Neural cell (in vitro differentiated cells): ENCODE data around the gene SLC10A7. TPM values are rescaled to one million over a fixed set of nuclear protein-coding genes. Genes with fewer than 3 reads are reported as not detected.

Source experiments
- H2AFZ ChIP-seq: fragments of 200-600, 300-800 bp; sonication (generic), shearing (Covaris generic); 2 replicates; pipeline ENCODE4 v1.6.0; 2014; ENCODE audit warnings: low read depth, mild to moderate bottlenecking, antibody characterized with exemption, low read length, moderate library complexity
- H3F3A ChIP-seq: fragments of 200-600 bp; shearing (Covaris generic); 2 replicates; pipeline ENCODE4 v1.6.1; 2016; ENCODE audit warnings: mild to moderate bottlenecking, moderate library complexity, mixed read lengths, antibody characterized with exemption, low read length; ENCODE audit not compliant: insufficient read depth, poor library complexity, severe bottlenecking
- H3K27ac ChIP-seq: fragments of 200-600, 300-800 bp; sonication (generic), shearing (Covaris generic); 2 replicates; pipeline ENCODE4 v1.5.1; 2014; ENCODE audit warnings: mild to moderate bottlenecking, low read length, moderate library complexity
- H3K27me3 ChIP-seq: fragments of 300-800, 200-600 bp; sonication (generic), shearing (Covaris generic); 2 replicates; pipeline ENCODE4 v1.6.0; 2014; ENCODE audit warnings: mild to moderate bottlenecking, low read depth, low read length, moderate library complexity; ENCODE audit not compliant: insufficient read depth
- H3K36me3 ChIP-seq: fragments of 300-800, 200-600 bp; sonication (generic), shearing (Covaris generic); 2 replicates; pipeline ENCODE4 v1.5.1; 2014; ENCODE audit warnings: mild to moderate bottlenecking, antibody characterized with exemption, low read length, moderate library complexity; ENCODE audit not compliant: insufficient read depth
- H3K4me2 ChIP-seq: fragments of 300-800, 200-600 bp; sonication (generic), shearing (Covaris generic); 2 replicates; pipeline ENCODE4 v1.6.0; 2014; ENCODE audit warnings: mild to moderate bottlenecking, low read length
- H3K4me3 ChIP-seq: fragments of 300-800, 200-600 bp; sonication (generic), shearing (Covaris generic); 2 replicates; pipeline ENCODE4 v1.5.1; 2014; ENCODE audit warnings: mild to moderate bottlenecking, low read length, moderate library complexity
- H3K79me2 ChIP-seq: fragments of 200-600 bp; shearing (Covaris generic); replicated peaks from 2 replicates; pipeline ENCODE4 v1.6.0; 2014; ENCODE audit warnings: mild to moderate bottlenecking, low read length, moderate library complexity; ENCODE audit not compliant: insufficient read depth
- H3K9ac ChIP-seq: fragments of 300-800, 200-600 bp; sonication (generic), shearing (Covaris generic); 2 replicates; pipeline ENCODE4 v1.6.1; 2016; ENCODE audit warnings: mild to moderate bottlenecking, low read length, mixed read lengths
- H3K9me2 ChIP-seq: fragments of 200-600 bp; shearing (Covaris generic); 2 replicates; pipeline ENCODE4 v1.6.1; 2016; ENCODE audit warnings: mild to moderate bottlenecking, low read length, mixed read lengths; ENCODE audit not compliant: insufficient read depth
- H3K9me3 ChIP-seq: fragments of 200-600, 300-800 bp; sonication (generic), shearing (Covaris generic); 2 replicates; pipeline ENCODE4 v1.6.1; 2016; ENCODE audit warnings: mild to moderate bottlenecking, mixed run types, low read length, moderate library complexity, mixed read lengths
- H4K20me1 ChIP-seq: fragments of 200-600 bp; shearing (Covaris generic); 2 replicates; pipeline ENCODE4 v1.6.1; 2016; ENCODE audit warnings: mild to moderate bottlenecking, mixed run types; ENCODE audit not compliant: insufficient read depth
- CTCF ChIP-seq: fragments of 450-650 bp; IDR thresholded peaks from 2 replicates; pipeline ENCODE4 v1.5.1; 2014; ENCODE audit warnings: antibody characterized with exemption, mild to moderate bottlenecking, moderate library complexity; ENCODE audit not compliant: poor library complexity, severe bottlenecking
- EP300 ChIP-seq: fragments of 450-650 bp; conservative IDR thresholded peaks from 2 replicates; pipeline ENCODE4 v1.6.1; 2014; ENCODE audit warnings: antibody characterized with exemption, mild to moderate bottlenecking, moderate library complexity; ENCODE audit not compliant: poor library complexity, severe bottlenecking
- EZH2 ChIP-seq: fragments of 200-600, 300-800 bp; shearing (Covaris generic), sonication (generic); IDR thresholded peaks from 2 replicates; pipeline ENCODE4 v1.6.1; 2014; ENCODE audit warnings: antibody characterized with exemption, low read length, borderline replicate concordance, mild to moderate bottlenecking; ENCODE audit not compliant: insufficient read depth, poor library complexity, severe bottlenecking
- MXI1 ChIP-seq: fragments of 450-650 bp; conservative IDR thresholded peaks from 2 replicates; pipeline ENCODE4 v1.6.1; 2014; ENCODE audit warnings: antibody characterized with exemption, mild to moderate bottlenecking; ENCODE audit not compliant: poor library complexity, severe bottlenecking
- POLR2AphosphoS5 ChIP-seq: IDR thresholded peaks from 2 replicates; pipeline ENCODE4 v1.6.1; 2012
- RAD21 ChIP-seq: fragments of 450-650 bp; conservative IDR thresholded peaks from 2 replicates; pipeline ENCODE4 v1.6.1; 2014; ENCODE audit warnings: antibody characterized with exemption, mild to moderate bottlenecking, moderate library complexity
- REST ChIP-seq: IDR thresholded peaks from 2 replicates; pipeline ENCODE4 v1.6.1; 2012; ENCODE audit warnings: borderline replicate concordance
- SMC3 ChIP-seq: fragments of 450-650 bp; conservative IDR thresholded peaks from 2 replicates; pipeline ENCODE4 v1.6.1; 2014; ENCODE audit warnings: antibody characterized with exemption, mild to moderate bottlenecking, moderate library complexity; ENCODE audit not compliant: poor library complexity
- TAF1 ChIP-seq: IDR thresholded peaks from 2 replicates; pipeline ENCODE4 v1.6.1; 2012; ENCODE audit warnings: low read depth
- polyA plus RNA-seq: library from polyadenylated mRNA; depleted of rRNA; stranded (reverse); fragments of >200 nt; gene quantifications from 2 replicates; pipeline ENCODE4 v1.2.3, GENCODE V29; 2014

The SLC10A7 gene
- polyA plus RNA-seq, 1 donor from 2014 or later = 5.5 TPM

- H3K36me3 ChIP-seq = no peaks in the 10 kb centered on the region
- H3K4me3 ChIP-seq = no peak overlapping the region
- no peak overlapping the region for H2AFZ ChIP-seq
- no peak overlapping the region for H3K9ac ChIP-seq
- TF ChIP-seq SMC3 (no peak), TAF1 (no peak), POLR2AphosphoS5 (no peak), RAD21 (no peak), MXI1 (no peak), CTCF (no peak), EZH2 (no peak), REST (no peak), EP300 (no peak)
- no peaks in the 10 kb centered on the region for H3K9me2 ChIP-seq
- no peaks in the 10 kb centered on the region for H3K9me3 ChIP-seq
- H3F3A ChIP-seq = no peaks in the 10 kb centered on the region
- H4K20me1 ChIP-seq = no peaks in the 10 kb centered on the region
- no peak overlapping the region for H3K4me2 ChIP-seq
- no peak overlapping the region for H3K27ac ChIP-seq
- H3K27me3 ChIP-seq = no peaks in the 10 kb centered on the region
- no peaks in the 10 kb centered on the region for H3K79me2 ChIP-seq
Observed at GRCh38 chr4:146243141-146243882, 278.4 kb downstream of the SLC10A7 start.

GRCh38 chr4:146238107-146238506, 283.6 kb downstream of the SLC10A7 start:
- no peak for TF ChIP-seq RAD21
- no peak for TF ChIP-seq SMC3
- TF ChIP-seq EZH2 = no peak
- TF ChIP-seq MXI1 = no peak
- no peak for TF ChIP-seq REST
- no peak for TF ChIP-seq TAF1
- no peak for TF ChIP-seq EP300
- Histone ChIP-seq H3K9ac (no peak overlapping the region), H3F3A (no peaks in the 10 kb centered on the region), H3K79me2 (no peaks in the 10 kb centered on the region), H3K27me3 (no peaks in the 10 kb centered on the region), H3K4me3 (no peak overlapping the region), H3K9me3 (no peaks in the 10 kb centered on the region), H3K4me2 (no peak overlapping the region), H3K27ac (no peak overlapping the region), H4K20me1 (no peaks in the 10 kb centered on the region), H2AFZ (no peak overlapping the region), H3K36me3 (no peaks in the 10 kb centered on the region), H3K9me2 (no peaks in the 10 kb centered on the region)
